NCI-H2107 treated with DMSO at 0.1 percent for 48 hours (cell line): ENCODE data around the gene ENGASE.

Source experiments
- DNase-seq: peaks from one replicate; lab custom pipeline; 2025; ENCODE audit not compliant: unreplicated experiment; lab: John Stamatoyannopoulos, UW

ENGASE gene

GRCh38 chr17:79113699-79114457 lies 39.3 kb downstream of the ENGASE start:
- no peak for DNase-seq

GRCh38 chr17:79114458-79115301 lies 40.1 kb downstream of the ENGASE start:
- peak; percentile 92 for DNase-seq

DNA sequence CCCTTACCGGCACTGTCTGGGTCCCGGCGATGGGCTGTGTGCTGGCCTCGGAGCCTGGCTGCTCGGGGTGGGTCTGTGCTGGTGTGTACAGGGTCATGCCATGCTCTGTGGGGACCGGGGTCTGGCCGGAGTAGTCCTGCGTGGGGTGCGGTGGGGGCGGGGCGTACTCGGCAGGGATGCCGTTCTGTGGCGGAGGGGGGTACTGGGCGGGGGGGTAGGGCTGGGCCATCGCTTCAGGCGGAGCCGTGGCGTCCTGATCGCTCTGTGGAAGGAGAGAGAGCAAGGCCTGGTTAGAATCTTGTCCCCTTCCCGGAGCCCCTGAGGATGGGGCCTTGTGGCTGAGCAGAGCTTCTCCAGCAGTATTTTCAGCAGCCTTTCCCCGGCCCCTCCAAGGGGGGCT lies 40.9 kb downstream of the ENGASE start:
- no peak for DNase-seq

- DNase-seq: no peak
These were observed 42.1 kb downstream of the ENGASE start for GRCh38 chr17:79116575-79117368.

- DNase-seq: no peak
These were observed 43.4 kb downstream of the ENGASE start for GRCh38 chr17:79117905-79118487.

DNA sequence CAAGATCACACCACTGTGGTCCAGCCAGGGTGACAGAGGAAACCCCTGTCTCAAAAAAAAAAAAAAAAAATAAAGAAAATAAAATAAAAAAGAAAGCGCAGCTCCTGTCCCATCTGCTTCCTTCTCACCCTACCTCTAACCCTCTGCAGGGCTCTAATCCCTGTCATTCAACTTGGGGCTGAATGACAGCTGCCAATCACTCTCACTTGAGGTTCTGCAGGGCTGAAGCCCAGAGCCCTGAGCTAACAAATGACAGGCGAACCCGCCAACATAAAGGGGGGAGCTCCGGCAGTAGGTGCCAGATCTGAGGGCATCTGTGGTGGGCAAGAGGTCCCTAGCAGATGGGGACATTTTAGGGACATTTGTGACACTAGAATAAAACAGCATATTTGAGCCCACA lies 44.3 kb downstream of the ENGASE start:
- DNase-seq: no peak

GRCh38 chr17:79120259-79120658 lies 45.6 kb downstream of the ENGASE start:
- no peak for DNase-seq

GRCh38 chr17:79123988-79124387 lies 49.4 kb downstream of the ENGASE start:
- DNase-seq: no peak

DNA sequence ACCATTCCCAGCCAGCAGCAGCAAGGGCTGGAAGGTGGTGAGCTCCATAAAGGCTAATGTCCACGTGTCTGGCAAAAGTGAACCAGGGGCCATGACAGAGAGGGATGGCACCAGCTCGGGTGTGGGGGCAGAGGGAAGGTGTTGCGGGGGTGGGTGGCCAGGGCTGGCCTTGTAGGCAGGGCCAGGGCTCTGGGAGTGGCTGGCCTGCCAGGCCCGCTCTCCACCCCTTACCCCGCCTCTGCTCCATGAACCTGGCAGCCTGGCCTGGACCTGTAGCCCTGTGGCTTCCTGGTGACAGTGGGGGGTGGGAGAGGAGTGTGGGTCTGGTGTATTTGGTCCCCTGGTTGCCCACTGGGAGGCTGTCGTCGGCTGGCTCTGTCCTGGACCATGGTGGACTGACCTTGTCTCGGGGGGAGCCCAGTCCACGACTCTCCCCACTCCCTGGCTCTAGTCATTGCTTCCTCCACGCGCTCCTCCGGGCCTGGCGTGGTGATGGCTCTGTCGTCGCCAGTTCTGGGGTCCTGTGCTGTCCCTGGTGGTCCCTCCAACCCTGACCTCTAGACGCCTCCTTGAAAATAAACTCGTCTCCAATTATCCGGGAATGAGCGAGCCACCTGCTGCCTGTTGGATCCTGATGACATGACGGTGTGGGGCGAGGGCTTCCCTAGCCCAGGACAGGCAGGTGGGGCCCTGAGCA lies 50.0 kb downstream of the ENGASE start:
- DNase-seq: no peak

DNA sequence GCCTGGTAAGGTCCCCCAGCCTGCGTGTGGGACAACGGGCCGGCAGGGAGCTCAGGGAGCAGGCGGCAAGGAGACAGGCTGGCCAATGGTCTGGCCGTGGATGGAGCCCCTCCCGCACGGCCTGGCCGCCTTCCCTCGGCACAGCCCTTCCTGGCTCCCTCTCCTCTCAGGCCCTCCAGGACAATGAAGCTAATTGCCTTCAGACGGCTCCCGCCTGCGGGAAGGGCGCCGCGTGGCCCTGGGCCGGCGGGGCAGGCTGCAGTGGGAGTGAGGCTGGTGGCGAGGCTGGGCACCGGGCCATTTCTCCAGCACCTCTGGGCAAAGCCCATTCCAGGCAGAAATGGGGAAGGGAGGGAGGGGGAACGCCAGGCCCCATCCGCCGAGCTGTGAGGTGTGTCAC lies 50.9 kb downstream of the ENGASE start:
- no peak for DNase-seq

- DNase-seq: no peak
These were observed 51.5 kb downstream of the ENGASE start for GRCh38 chr17:79126139-79126538.

GRCh38 chr17:79127534-79128135 lies 53.0 kb downstream of the ENGASE start:
- no peak for DNase-seq

- no peak for DNase-seq
These were observed 54.9 kb downstream of the ENGASE start for GRCh38 chr17:79129523-79129922.

- DNase-seq: no peak
These were observed 56.1 kb downstream of the ENGASE start for GRCh38 chr17:79130536-79131273.

- no peak for DNase-seq
These were observed 56.6 kb downstream of the ENGASE start for GRCh38 chr17:79131274-79131635.

DNA sequence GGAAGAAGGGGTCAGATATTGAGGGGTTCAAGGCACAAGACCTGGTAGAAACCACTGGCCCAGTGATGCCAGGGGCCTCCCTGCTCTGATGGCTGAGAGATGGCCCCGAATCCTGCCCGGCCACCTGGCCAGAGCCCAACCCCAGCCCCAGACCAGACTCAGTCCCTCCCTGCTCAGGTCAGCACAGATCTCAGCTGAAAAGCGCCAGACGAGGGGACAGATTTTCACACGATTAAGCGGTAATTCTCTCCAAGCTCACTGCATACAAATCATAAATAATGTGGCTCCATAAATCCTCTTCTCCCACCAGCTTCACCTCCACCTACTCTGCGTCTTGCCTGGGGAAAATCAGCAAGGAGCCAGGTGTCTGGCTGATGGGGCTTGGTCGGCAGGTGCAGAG lies 57.1 kb downstream of the ENGASE start:
- no peak for DNase-seq

- DNase-seq: peak; percentile 93
These were observed 57.8 kb downstream of the ENGASE start for GRCh38 chr17:79132271-79133064.

- no peak for DNase-seq
These were observed 58.6 kb downstream of the ENGASE start for GRCh38 chr17:79133214-79133613.

- DNase-seq: no peak
These were observed 59.4 kb downstream of the ENGASE start for GRCh38 chr17:79133985-79134384.
